ENCODE data around the gene SHOC1.
"Not testable (repeated sequence)": the region's sequence is repeated elsewhere in the genome, so short reads cannot be mapped to it uniquely, and the experiment has no call there.

Gene SHOC1

DNA sequence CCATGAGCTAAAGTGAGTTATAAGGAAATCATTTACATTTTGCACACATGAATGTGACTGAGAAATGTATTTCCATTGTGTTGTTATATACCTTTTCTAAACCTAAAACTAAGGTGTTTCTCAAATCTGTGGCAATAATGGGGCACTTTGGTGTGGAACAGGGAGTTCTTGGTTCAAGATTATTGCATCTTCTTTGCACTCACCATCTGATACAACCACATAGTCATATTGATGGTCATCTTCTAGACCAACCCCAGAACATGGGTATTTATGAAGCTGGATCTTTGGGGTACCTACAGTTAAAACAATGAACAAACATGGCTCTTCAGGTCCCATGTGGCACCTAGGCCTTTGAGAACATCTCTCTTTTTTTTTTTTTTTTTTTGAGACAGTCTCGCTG lies 24.6 kb upstream of the SHOC1 start:
- TF ChIP-seq, protein P1, sequence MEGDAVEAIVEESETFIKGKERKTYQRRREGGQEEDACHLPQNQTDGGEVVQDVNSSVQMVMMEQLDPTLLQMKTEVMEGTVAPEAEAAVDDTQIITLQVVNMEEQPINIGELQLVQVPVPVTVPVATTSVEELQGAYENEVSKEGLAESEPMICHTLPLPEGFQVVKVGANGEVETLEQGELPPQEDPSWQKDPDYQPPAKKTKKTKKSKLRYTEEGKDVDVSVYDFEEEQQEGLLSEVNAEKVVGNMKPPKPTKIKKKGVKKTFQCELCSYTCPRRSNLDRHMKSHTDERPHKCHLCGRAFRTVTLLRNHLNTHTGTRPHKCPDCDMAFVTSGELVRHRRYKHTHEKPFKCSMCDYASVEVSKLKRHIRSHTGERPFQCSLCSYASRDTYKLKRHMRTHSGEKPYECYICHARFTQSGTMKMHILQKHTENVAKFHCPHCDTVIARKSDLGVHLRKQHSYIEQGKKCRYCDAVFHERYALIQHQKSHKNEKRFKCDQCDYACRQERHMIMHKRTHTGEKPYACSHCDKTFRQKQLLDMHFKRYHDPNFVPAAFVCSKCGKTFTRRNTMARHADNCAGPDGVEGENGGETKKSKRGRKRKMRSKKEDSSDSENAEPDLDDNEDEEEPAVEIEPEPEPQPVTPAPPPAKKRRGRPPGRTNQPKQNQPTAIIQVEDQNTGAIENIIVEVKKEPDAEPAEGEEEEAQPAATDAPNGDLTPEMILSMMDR (IDR thresholded peaks at IDR 0.05; ENCODE audit: borderline replicate concordance, insufficient read depth, low read depth, low read length), result no peak
- no peak overlapping the region for H3K4me3 ChIP-seq (ENCODE audit: low read depth, low read length)

GRCh38 chr9:111815285-111816070 lies 20.7 kb upstream of the SHOC1 start:
- TF ChIP-seq, protein P1 (IDR thresholded peaks at IDR 0.05; ENCODE audit: borderline replicate concordance, insufficient read depth, low read depth, low read length), result no peak
- no peak overlapping the region for H3K4me3 ChIP-seq (ENCODE audit: low read depth, low read length)

- TF ChIP-seq, protein P1 (IDR thresholded peaks at IDR 0.05; ENCODE audit: borderline replicate concordance, insufficient read depth, low read depth, low read length), result no peak
- no peak overlapping the region for H3K4me3 ChIP-seq (ENCODE audit: low read depth, low read length)
These were observed 17.6 kb upstream of the SHOC1 start for GRCh38 chr9:111812337-111812736.

DNA sequence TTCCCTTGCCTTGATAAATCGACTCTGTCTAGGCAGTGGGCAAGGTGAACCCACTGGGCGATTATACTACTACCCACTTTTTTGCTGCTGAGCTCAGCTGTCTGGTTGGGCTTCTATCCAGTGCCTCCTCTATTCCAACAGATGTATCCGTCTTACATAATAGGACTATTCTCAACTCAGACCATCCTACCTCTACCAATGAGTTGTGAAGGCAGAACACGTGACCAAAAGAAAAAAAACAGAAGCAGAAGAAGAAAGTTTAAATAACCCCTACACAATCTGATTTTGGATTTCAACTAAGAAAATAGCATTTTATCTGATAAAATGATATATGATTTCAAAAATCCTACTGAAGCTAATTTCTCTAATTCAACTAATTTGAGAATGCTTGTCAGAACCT lies 16.2 kb upstream of the SHOC1 start:
- TF ChIP-seq, protein P1 (IDR thresholded peaks at IDR 0.05; ENCODE audit: borderline replicate concordance, insufficient read depth, low read depth, low read length), result no peak

GRCh38 chr9:111810415-111810814 lies 15.7 kb upstream of the SHOC1 start:
- not testable (repeated sequence) for H3K4me3 ChIP-seq (ENCODE audit: low read depth, low read length)

More for the DNA sequence above, 16.2 kb upstream of the SHOC1 start:
- H3K4me3 ChIP-seq (ENCODE audit: low read depth, low read length), result no peak overlapping the region

DNA sequence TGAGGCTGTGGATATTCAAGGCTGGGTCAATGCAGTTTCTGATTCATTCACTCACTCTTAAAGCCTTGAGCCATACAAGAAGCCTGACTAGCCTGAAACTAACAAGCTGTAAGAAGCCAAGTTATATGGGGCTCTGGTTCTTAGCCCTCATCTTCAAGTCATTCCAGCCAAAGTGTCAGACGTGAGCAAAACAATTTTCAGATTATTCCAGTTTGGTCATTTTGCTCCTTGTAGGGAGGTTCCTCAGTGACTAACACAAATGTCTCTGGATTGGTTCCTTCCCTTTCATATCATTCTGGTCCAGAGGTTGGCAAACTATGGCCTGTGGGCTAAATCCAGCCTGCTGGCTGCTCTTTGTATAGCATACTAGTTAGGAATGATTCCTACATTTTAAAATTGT lies 12.5 kb upstream of the SHOC1 start:
- TF ChIP-seq, protein P1 (IDR thresholded peaks at IDR 0.05; ENCODE audit: borderline replicate concordance, insufficient read depth, low read depth, low read length), result no peak
- H3K4me3 ChIP-seq (ENCODE audit: low read depth, low read length), result no peak overlapping the region

DNA sequence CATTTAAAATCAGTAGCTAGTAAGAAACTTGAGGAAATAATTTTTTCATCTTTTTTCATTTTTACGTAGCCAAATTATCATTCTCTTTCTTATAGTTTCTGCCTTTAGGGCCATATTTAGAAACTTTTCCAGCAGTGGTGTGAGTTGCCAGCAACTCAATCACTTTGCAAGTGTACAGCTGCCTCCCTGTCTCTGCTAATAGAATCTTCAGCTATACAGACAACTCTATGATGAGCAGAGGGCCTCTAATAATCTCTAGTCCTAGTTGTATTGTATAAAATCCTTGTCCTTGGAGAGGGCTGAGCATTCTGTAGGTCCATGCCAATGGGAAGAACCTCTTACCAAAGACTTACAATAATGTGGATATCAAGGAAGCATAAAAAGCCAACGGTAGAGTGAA lies 11.5 kb upstream of the SHOC1 start:
- TF ChIP-seq, protein P1 (IDR thresholded peaks at IDR 0.05; ENCODE audit: borderline replicate concordance, insufficient read depth, low read depth, low read length), result no peak
- H3K4me3 ChIP-seq (ENCODE audit: low read depth, low read length), result no peak overlapping the region

Data from GM12875 (cell line).